K562 (cell line): Measurements from ENCODE around the gene SCN4B. TPM values are rescaled to one million over a fixed set of nuclear protein-coding genes. Genes with fewer than 3 reads are reported as not detected.
A peak's percentile ranks its signal among the peaks of the same experiment; 100 is the strongest.

ENCODE experiments used
- ARHGAP35 ChIP-seq: fragments of 450-650 bp; IDR thresholded peaks from 2 replicates; pipeline ENCODE4 v1.6.1; 2018; ENCODE audit not compliant: partially characterized antibody
- CBX3 ChIP-seq, 2 experiments: IDR thresholded peaks; 1 replicate in 1 of 2; 2 replicates in 1 of 2; pipeline ENCODE4 v1.6.1; 2012; ENCODE audit warnings: inconsistent platforms in 2 of 2, low read length in 2 of 2, borderline replicate concordance in 1 of 2, control low read depth in 1 of 2
- ERF ChIP-seq: fragments of 450-650 bp; formaldehyde crosslinking; IDR thresholded peaks from 2 replicates; pipeline ENCODE4 v1.4.0; 2020; ENCODE audit warnings: mild to moderate bottlenecking, mixed read lengths
- GTF2A2 ChIP-seq: IDR thresholded peaks from 2 replicates; pipeline ENCODE4 v1.6.1; 2016; ENCODE audit warnings: mild to moderate bottlenecking, missing genetic modification characterization, missing compliant biosample characterization
- HDAC6 ChIP-seq: IDR thresholded peaks from 2 replicates; pipeline ENCODE4 v1.6.1; 2012; ENCODE audit warnings: low read depth, mild to moderate bottlenecking, control low read depth, inconsistent platforms, low read length, moderate library complexity
- ILF3 ChIP-seq: fragments of 450-650 bp; IDR thresholded peaks from 2 replicates; pipeline ENCODE4 v1.6.1; 2018; ENCODE audit warnings: antibody characterized with exemption, mild to moderate bottlenecking, moderate library complexity, borderline replicate concordance
- KLF10 ChIP-seq: fragments of 250-450 bp; sonication (Bioruptor Pico); IDR thresholded peaks from 2 replicates; pipeline ENCODE4 v1.6.1; 2021; ENCODE audit warnings: matching md5 sums
- MTF1 ChIP-seq: fragments of 250-450 bp; sonication (Bioruptor Pico); IDR thresholded peaks from 2 replicates; pipeline ENCODE4 v1.9.0; 2021; ENCODE audit warnings: moderate library complexity, mild to moderate bottlenecking, inconsistent platforms, borderline replicate concordance
- POLR2A ChIP-seq: fragments of 450-650 bp; conservative IDR thresholded peaks from 2 replicates; pipeline ENCODE4 v1.6.1; 2016
- SRF ChIP-seq, 2 experiments: fragments of 250-450, 450-650 bp in 1 of 2; sonication (Bioruptor Pico) in 1 of 2; sonication (generic) in 1 of 2; formaldehyde crosslinking; IDR thresholded peaks; 2 replicates each; pipeline versions ENCODE4 v1.5.0 to v1.5.1; 2020 to 2022; ENCODE audit warnings: mild to moderate bottlenecking in 1 of 2, missing genetic modification reagents in 1 of 2
- SUPT5H ChIP-seq: fragments of 450-650 bp; IDR thresholded peaks from 2 replicates; pipeline ENCODE4 v1.6.1; 2016
- ZBTB26 ChIP-seq: fragments of 450-650 bp; formaldehyde crosslinking; IDR thresholded peaks from 2 replicates; pipeline ENCODE4 v1.4.0; 2022; ENCODE audit warnings: missing genetic modification characterization
- ZC3H8 ChIP-seq: fragments of 450-650 bp; IDR thresholded peaks from 2 replicates; pipeline ENCODE4 v1.6.1; 2017
- ZFP30 ChIP-seq: fragments of 250-450 bp; sonication (Bioruptor Pico); IDR thresholded peaks from 2 replicates; pipeline ENCODE4 v1.8.0; 2022; ENCODE audit warnings: moderate library complexity, mild to moderate bottlenecking, inconsistent platforms, borderline replicate concordance
- ZNF586 ChIP-seq: fragments of 450-650 bp; formaldehyde crosslinking; conservative IDR thresholded peaks from 2 replicates; pipeline ENCODE4 v1.4.0; 2020; ENCODE audit warnings: mild to moderate bottlenecking, moderate library complexity
- polyA plus RNA-seq, 8 experiments: library from polyadenylated mRNA; depleted of rRNA in 4 of 8; stranded (reverse) in 5 of 8; unstranded in 3 of 8; fragments of >200 nt; fragmentation: Nextera tagmentation in 2 of 8; fragmentation: Illumina TruSeq in 1 of 8; extraction: Ambion mirVana in 2 of 8; extraction: Trizol in 1 of 8; gene quantifications; 2 replicates each; pipeline versions ENCODE4 v1.2.1 to v1.2.3, GENCODE V29; 2011 to 2014; ENCODE audit warnings: inconsistent platforms in 1 of 8, missing spikeins in 1 of 8
- total RNA-seq, 7 experiments: library from RNA; depleted of rRNA in 6 of 7; stranded (reverse); fragments of >200 nt in 6 of 7; fragmentation: Illumina TruSeq in 2 of 7; extraction: Trizol in 2 of 7; gene quantifications; 2 replicates each; pipeline versions ENCODE4 v1.2.1 to v1.2.3, GENCODE V29; 2011 to 2021; ENCODE audit warnings: low replicate concordance in 1 of 7
- TF ChIP-seq, protein P1 (sequence below): sonication (generic); formaldehyde crosslinking; IDR thresholded peaks from 2 replicates; pipeline ENCODE4 v1.8.0; 2023; ENCODE audit warnings: missing genetic modification reagents, mild to moderate bottlenecking, borderline replicate concordance
- TF ChIP-seq, protein P2 (sequence below): fragments of 450-650 bp; IDR thresholded peaks from 2 replicates; pipeline ENCODE4 v1.7.0; 2016; ENCODE audit warnings: borderline replicate concordance
- TF ChIP-seq, protein P3 (sequence below), 2 experiments: fragments of 450-650 bp; IDR thresholded peaks; 2 replicates each; pipeline ENCODE4 v1.6.1; 2016

Gene SCN4B
- total and polyA plus RNA-seq, 9 of the 15 experiments (the other 6 are each of a cell fraction or from before 2014, with no cell fraction given): 0.03 TPM; not detected in 8

- TF ChIP-seq, protein P1, sequence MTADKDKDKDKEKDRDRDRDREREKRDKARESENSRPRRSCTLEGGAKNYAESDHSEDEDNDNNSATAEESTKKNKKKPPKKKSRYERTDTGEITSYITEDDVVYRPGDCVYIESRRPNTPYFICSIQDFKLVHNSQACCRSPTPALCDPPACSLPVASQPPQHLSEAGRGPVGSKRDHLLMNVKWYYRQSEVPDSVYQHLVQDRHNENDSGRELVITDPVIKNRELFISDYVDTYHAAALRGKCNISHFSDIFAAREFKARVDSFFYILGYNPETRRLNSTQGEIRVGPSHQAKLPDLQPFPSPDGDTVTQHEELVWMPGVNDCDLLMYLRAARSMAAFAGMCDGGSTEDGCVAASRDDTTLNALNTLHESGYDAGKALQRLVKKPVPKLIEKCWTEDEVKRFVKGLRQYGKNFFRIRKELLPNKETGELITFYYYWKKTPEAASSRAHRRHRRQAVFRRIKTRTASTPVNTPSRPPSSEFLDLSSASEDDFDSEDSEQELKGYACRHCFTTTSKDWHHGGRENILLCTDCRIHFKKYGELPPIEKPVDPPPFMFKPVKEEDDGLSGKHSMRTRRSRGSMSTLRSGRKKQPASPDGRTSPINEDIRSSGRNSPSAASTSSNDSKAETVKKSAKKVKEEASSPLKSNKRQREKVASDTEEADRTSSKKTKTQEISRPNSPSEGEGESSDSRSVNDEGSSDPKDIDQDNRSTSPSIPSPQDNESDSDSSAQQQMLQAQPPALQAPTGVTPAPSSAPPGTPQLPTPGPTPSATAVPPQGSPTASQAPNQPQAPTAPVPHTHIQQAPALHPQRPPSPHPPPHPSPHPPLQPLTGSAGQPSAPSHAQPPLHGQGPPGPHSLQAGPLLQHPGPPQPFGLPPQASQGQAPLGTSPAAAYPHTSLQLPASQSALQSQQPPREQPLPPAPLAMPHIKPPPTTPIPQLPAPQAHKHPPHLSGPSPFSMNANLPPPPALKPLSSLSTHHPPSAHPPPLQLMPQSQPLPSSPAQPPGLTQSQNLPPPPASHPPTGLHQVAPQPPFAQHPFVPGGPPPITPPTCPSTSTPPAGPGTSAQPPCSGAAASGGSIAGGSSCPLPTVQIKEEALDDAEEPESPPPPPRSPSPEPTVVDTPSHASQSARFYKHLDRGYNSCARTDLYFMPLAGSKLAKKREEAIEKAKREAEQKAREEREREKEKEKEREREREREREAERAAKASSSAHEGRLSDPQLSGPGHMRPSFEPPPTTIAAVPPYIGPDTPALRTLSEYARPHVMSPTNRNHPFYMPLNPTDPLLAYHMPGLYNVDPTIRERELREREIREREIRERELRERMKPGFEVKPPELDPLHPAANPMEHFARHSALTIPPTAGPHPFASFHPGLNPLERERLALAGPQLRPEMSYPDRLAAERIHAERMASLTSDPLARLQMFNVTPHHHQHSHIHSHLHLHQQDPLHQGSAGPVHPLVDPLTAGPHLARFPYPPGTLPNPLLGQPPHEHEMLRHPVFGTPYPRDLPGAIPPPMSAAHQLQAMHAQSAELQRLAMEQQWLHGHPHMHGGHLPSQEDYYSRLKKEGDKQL (CRISPR knock-in tag): no peak
- TF ChIP-seq ERF (CRISPR knock-in tag) (0 out of 2 replicates have a peak, but pooled peaks have one; percentile 71), ZNF586 (0 out of 2 replicates have a peak, but pooled peaks have one; percentile 26), ARHGAP35 (peak; percentile 70), CBX3 (IDR thresholded peaks at IDR 0.05; ENCODE audit: borderline replicate concordance in 1 of 2, low read length in 2 of 2) (peak in 1 of 2 experiments; percentile 17; a peak in 1 of 3 replicates), ZBTB26 (CRISPR knock-in tag) (peak; percentile 97), GTF2A2 (tag) (peak; percentile 88), ILF3 (peak; percentile 77), SUPT5H (peak; percentile 86), ZC3H8 (peak; percentile 95), SRF (CRISPR knock-in tag; IDR thresholded peaks at IDR 0.05) (0 out of 4 replicates have a peak, but pooled peaks of 1 of the 2 experiments have one; percentile 44), MTF1 (CRISPR knock-in tag) (no peak), POLR2A (peak; percentile 90), KLF10 (CRISPR knock-in tag) (peak; percentile 84), ZFP30 (peak; percentile 57; the same call in 1 of the 2 replicates), HDAC6 (no peak)
- TF ChIP-seq, protein P2, sequence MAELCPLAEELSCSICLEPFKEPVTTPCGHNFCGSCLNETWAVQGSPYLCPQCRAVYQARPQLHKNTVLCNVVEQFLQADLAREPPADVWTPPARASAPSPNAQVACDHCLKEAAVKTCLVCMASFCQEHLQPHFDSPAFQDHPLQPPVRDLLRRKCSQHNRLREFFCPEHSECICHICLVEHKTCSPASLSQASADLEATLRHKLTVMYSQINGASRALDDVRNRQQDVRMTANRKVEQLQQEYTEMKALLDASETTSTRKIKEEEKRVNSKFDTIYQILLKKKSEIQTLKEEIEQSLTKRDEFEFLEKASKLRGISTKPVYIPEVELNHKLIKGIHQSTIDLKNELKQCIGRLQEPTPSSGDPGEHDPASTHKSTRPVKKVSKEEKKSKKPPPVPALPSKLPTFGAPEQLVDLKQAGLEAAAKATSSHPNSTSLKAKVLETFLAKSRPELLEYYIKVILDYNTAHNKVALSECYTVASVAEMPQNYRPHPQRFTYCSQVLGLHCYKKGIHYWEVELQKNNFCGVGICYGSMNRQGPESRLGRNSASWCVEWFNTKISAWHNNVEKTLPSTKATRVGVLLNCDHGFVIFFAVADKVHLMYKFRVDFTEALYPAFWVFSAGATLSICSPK: no peak
- TF ChIP-seq, protein P3, sequence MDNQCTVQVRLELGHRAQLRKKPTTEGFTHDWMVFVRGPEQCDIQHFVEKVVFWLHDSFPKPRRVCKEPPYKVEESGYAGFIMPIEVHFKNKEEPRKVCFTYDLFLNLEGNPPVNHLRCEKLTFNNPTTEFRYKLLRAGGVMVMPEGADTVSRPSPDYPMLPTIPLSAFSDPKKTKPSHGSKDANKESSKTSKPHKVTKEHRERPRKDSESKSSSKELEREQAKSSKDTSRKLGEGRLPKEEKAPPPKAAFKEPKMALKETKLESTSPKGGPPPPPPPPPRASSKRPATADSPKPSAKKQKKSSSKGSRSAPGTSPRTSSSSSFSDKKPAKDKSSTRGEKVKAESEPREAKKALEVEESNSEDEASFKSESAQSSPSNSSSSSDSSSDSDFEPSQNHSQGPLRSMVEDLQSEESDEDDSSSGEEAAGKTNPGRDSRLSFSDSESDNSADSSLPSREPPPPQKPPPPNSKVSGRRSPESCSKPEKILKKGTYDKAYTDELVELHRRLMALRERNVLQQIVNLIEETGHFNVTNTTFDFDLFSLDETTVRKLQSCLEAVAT (IDR thresholded peaks at IDR 0.05): peak; percentile 22 to 26; a peak in 1 of 4 replicates
These were observed 26.4 kb downstream of the SCN4B start (continued) for GRCh38 chr11:118126082-118126838.
